ENCODE results near the gene CRB2. TPM values are rescaled to one million over a fixed set of nuclear protein-coding genes. Genes with fewer than 3 reads are reported as not detected.

Gene CRB2
- total RNA-seq, 4 donors from 2014 or later, result 2.2 to 19.4 (median 3.1) TPM

DNA sequence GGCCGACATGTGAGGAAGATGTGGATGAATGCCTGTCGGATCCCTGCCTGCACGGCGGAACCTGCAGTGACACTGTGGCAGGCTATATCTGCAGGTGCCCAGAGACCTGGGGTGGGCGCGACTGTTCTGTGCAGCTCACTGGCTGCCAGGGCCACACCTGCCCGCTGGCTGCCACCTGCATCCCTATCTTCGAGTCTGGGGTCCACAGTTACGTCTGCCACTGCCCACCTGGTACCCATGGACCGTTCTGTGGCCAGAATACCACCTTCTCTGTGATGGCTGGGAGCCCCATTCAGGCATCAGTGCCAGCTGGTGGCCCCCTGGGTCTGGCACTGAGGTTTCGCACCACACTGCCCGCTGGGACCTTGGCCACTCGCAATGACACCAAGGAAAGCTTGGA lies 14.1 kb downstream of the CRB2 start:
- no peak overlapping the region for H3K27ac ChIP-seq
- no peak overlapping the region for H3K4me3 ChIP-seq
- no peaks in the 10 kb centered on the region for H3K9me3 ChIP-seq
- no peak for DNase-seq
- H3K4me1 ChIP-seq, result peaks cover under 1 to 6% of the 10 kb centered on the region in 2 donors
- no peak for TF ChIP-seq POLR2A (IDR thresholded peaks at IDR 0.05)
- TF ChIP-seq, protein P1, sequence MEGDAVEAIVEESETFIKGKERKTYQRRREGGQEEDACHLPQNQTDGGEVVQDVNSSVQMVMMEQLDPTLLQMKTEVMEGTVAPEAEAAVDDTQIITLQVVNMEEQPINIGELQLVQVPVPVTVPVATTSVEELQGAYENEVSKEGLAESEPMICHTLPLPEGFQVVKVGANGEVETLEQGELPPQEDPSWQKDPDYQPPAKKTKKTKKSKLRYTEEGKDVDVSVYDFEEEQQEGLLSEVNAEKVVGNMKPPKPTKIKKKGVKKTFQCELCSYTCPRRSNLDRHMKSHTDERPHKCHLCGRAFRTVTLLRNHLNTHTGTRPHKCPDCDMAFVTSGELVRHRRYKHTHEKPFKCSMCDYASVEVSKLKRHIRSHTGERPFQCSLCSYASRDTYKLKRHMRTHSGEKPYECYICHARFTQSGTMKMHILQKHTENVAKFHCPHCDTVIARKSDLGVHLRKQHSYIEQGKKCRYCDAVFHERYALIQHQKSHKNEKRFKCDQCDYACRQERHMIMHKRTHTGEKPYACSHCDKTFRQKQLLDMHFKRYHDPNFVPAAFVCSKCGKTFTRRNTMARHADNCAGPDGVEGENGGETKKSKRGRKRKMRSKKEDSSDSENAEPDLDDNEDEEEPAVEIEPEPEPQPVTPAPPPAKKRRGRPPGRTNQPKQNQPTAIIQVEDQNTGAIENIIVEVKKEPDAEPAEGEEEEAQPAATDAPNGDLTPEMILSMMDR (IDR thresholded peaks at IDR 0.05), result no peak
- no peaks in the 10 kb centered on the region for H3K36me3 ChIP-seq
- intact Hi-C loops (cut with DNase I; ENCODE audit: low total_unique reads), result no loop called here
- no peaks in the 10 kb centered on the region for H3K27me3 ChIP-seq

DNA sequence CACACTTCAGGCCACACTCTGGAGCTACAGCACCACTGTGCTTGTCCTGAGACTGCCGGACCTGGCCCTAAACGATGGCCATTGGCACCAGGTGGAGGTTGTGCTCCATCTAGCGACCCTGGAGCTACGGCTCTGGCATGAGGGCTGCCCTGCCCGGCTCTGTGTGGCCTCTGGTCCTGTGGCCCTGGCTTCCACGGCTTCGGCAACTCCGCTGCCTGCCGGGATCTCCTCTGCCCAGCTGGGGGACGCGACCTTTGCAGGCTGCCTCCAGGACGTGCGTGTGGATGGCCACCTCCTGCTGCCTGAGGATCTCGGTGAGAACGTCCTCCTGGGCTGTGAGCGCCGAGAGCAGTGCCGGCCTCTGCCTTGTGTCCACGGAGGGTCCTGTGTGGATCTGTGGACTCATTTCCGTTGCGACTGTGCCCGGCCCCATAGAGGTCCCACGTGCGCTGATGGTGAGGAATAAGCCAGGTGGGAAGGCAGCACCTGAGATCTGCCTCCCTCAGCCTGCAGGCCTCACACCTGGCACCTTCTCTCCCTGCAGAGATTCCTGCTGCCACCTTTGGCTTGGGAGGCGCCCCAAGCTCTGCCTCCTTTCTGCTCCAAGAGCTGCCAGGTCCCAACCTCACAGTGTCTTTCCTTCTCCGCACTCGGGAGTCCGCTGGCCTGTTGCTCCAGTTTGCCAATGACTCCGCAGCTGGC lies 14.7 kb downstream of the CRB2 start:
- intact Hi-C loops (cut with DNase I; ENCODE audit: low total_unique reads), result no loop called here
- Histone ChIP-seq H3K4me1 (peaks cover 0 to 6% of the 10 kb centered on the region in 2 donors), H3K27me3 (no peaks in the 10 kb centered on the region), H3K9me3 (no peaks in the 10 kb centered on the region), H3K27ac (no peak overlapping the region), H3K4me3 (no peak overlapping the region), H3K36me3 (no peaks in the 10 kb centered on the region)
- no peak for DNase-seq
- TF ChIP-seq, protein P1 (IDR thresholded peaks at IDR 0.05), result no peak
- no peak for TF ChIP-seq POLR2A (IDR thresholded peaks at IDR 0.05)

DNA sequence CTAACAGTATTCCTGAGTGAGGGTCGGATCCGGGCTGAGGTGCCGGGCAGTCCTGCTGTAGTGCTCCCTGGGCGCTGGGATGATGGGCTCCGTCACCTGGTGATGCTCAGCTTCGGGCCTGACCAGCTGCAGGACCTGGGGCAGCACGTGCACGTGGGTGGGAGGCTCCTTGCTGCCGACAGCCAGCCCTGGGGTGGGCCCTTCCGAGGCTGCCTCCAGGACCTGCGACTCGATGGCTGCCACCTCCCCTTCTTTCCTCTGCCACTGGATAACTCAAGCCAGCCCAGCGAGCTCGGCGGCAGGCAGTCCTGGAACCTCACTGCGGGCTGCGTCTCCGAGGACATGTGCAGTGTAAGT lies 15.2 kb downstream of the CRB2 start:
- no peak for TF ChIP-seq POLR2A (IDR thresholded peaks at IDR 0.05)
- TF ChIP-seq, protein P1 (IDR thresholded peaks at IDR 0.05), result no peak
- Histone ChIP-seq H3K27ac (no peak overlapping the region), H3K4me1 (peaks cover 0 to 8% of the 10 kb centered on the region in 2 donors), H3K9me3 (no peaks in the 10 kb centered on the region), H3K27me3 (no peaks in the 10 kb centered on the region), H3K36me3 (no peaks in the 10 kb centered on the region), H3K4me3 (no peak overlapping the region)
- intact Hi-C loops (cut with DNase I; ENCODE audit: low total_unique reads), result no loop called here
- no peak for DNase-seq

DNA sequence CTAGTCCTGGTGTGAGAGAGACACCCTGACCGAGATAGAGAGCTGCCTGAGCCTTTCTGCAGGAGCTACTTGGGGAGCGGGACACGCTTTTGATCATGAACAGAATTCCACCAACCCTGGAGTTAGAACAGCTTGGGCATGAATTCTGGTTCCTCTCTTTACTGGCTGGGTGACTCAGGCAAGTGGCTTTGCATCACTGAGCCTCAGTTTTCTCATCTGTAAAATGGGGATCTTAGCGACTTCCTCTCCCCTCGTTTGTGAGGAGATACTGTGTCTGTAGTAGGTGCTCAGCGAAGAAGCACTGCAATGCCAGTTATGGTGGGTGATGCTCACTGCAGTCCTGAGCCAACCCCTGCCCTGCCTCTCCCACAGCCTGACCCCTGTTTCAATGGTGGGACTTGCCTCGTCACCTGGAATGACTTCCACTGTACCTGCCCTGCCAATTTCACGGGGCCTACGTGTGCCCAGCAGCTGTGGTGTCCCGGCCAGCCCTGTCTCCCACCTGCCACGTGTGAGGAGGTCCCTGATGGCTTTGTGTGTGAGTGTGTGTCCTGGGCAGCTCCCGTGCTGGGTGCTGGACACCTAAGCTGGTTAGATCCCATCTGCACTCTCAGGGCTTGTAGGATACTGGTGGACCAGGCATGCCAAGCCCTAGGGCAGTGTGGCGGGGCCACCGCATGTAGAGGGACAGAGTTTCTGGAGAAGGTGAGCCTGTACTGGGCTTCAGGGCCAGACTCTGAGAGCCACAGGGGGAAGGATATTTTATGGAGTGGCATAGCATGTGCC lies 16.0 kb downstream of the CRB2 start:
- intact Hi-C loops (cut with DNase I; ENCODE audit: low total_unique reads), result no loop called here
- no peaks in the 10 kb centered on the region for H3K36me3 ChIP-seq
- H3K27ac ChIP-seq, result no peak overlapping the region
- no peak for TF ChIP-seq POLR2A (IDR thresholded peaks at IDR 0.05)
- TF ChIP-seq, protein P1 (IDR thresholded peaks at IDR 0.05), result no peak
- H3K27me3 ChIP-seq, result no peaks in the 10 kb centered on the region
- H3K9me3 ChIP-seq, result no peaks in the 10 kb centered on the region
- H3K4me1 ChIP-seq, result peaks cover 0 to 10% of the 10 kb centered on the region in 2 donors
- no peak for DNase-seq
- H3K4me3 ChIP-seq, result no peak overlapping the region

DNA sequence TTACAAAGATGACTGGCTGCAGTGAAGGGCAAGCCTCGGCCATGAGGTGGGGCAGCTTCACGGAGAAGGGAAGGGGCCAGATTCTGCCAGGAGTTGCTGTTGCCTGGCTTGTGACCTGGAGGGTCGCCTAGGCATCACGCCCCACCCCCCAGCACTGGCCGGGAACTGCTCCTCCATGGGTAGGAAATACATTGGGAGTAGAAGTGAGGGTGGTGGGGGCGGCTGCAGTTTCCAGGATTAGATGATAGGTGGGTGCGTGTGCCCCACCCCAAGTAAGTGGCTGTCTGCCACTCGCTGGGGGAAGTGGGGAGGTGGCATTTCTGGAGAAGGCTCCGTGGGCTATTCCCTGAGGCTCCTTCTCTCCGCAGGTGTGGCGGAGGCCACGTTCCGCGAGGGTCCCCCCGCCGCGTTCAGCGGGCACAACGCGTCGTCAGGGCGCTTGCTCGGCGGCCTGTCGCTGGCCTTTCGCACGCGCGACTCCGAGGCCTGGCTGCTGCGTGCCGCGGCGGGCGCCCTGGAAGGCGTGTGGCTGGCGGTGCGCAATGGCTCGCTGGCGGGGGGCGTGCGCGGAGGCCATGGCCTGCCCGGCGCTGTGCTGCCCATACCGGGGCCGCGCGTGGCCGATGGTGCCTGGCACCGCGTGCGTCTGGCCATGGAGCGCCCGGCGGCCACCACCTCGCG lies 16.9 kb downstream of the CRB2 start:
- Histone ChIP-seq H3K27me3 (no peaks in the 10 kb centered on the region), H3K36me3 (no peaks in the 10 kb centered on the region), H3K27ac (no peak overlapping the region), H3K4me1 (peaks cover 0 to 10% of the 10 kb centered on the region in 2 donors), H3K4me3 (no peak overlapping the region), H3K9me3 (no peaks in the 10 kb centered on the region)
- DNase-seq, result no peak
- no peak for TF ChIP-seq POLR2A (IDR thresholded peaks at IDR 0.05)
- TF ChIP-seq, protein P1 (IDR thresholded peaks at IDR 0.05), result no peak
- intact Hi-C loops (cut with DNase I; ENCODE audit: low total_unique reads), result no loop called here
